ENCODE measurements around the gene GRIK3.

DNA sequence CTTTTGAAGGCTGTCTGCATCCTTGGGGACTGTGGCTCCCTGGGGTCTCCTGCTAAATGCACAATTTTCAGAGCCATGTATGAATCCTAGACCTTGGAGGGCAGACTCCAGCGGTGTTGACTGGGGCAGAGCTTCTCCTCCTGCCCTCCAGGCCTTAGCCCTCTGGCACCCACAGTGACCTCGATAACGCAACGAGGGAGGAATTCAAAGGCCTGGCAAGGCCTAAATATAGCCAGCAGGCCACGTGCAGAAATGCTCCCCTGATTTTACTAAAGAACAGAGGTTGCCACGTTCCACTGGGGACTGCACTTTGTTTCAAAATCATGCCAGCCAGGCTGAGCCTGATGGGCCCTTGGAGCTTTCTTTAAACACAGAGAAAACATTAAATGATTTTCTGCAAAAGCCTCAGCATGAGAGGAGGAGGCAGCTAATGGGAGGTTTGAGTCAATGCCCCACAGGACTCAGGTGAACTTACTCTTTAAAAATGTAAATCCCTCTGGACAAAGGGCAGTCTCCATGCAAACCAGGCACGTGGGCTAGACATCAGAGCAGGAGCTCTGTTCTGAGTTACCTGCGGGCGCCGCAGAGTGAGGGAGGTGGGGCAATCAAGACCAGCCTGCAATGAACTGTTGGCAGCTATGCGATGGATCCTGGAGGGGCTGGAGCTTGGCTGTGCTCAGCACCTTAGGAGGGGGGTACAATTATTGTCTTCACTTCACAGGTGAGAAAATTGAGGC, 28.0 kb downstream of the GRIK3 start:
- TF ChIP-seq CTCF (IDR thresholded peaks at IDR 0.05) (no peak), POLR2A (IDR thresholded peaks at IDR 0.05) (no peak)
